HCT116 (cell line): ENCODE data around the gene GJD3. TPM values are rescaled to one million over a fixed set of nuclear protein-coding genes. Genes with fewer than 3 reads are reported as not detected.

Source experiments
- ATAC-seq: fragments of 200-7000 bp; cut with Tn5 transposase; 2 replicates; pipeline ENCODE4 v1.9.1; 2020; ENCODE audit warnings: mild to moderate bottlenecking, moderate library complexity
- BruUV-seq: library from RNA; stranded (reverse); fragments of 400-500 nt; replicated peaks from 2 replicates; lab custom pipeline; 2021; lab: Mats Ljungman, UMichigan
- CTCF ChIA-PET: fragments of 300-600 bp; sonication (Branson Sonifier 250); formaldehyde crosslinking; loops from one replicate; lab custom pipeline; 2021; ENCODE audit warnings: antibody characterized with exemption; lab: Charles Lee
- POLR2A ChIA-PET: fragments of 300-600, 350-600 bp; sonication (Branson Sonifier 250); formaldehyde crosslinking; loops from one replicate; lab custom pipeline; 2021; ENCODE audit warnings: antibody characterized with exemption; lab: Charles Lee
- RAD21 ChIA-PET, 2 experiments: fragments of 300-600 bp; sonication (Branson Sonifier 250); formaldehyde crosslinking; loops; one replicate each; lab custom pipeline; 2023; ENCODE audit warnings: low total read pairs in 2 of 2; ENCODE audit not compliant: uncharacterized antibody in 2 of 2, unreplicated experiment in 2 of 2, low non-redundant PET in 1 of 2; lab: Charles Lee
- DNase-seq: peaks from one replicate; pipeline ENCODE4 v3.0.0-alpha.2; 2010; ENCODE audit warnings: low read depth, low spot score
- H2AFZ ChIP-seq: fragments of 200-600 bp; shearing (Covaris generic), sonication (generic); 2 replicates; pipeline ENCODE4 v1.6.1; 2017; ENCODE audit warnings: low read depth, mixed run types, mixed read lengths, antibody characterized with exemption, low read length; ENCODE audit not compliant: poor library complexity, severe bottlenecking
- H3K27ac ChIP-seq: 2 replicates; pipeline ENCODE4 v1.5.1; 2012; ENCODE audit warnings: low read depth, low read length
- H3K27me3 ChIP-seq: fragments of 200-600 bp; sonication (generic); 2 replicates; pipeline ENCODE4 v1.6.1; 2016; ENCODE audit warnings: mixed run types, low read length, mixed read lengths; ENCODE audit not compliant: insufficient read depth
- H3K36me3 ChIP-seq, 2 experiments: fragments of 200-500 bp in 1 of 2; fragments of 200-600 bp in 1 of 2; sonication (Bioruptor generic) in 1 of 2; sonication (generic) in 1 of 2; 2 replicates each; pipeline versions ENCODE4 v1.5.1 to v1.6.1; 2014 to 2016; ENCODE audit warnings: low read length in 2 of 2, inconsistent platforms in 1 of 2, mixed read lengths in 1 of 2, mixed run types in 1 of 2; ENCODE audit not compliant: insufficient read depth in 2 of 2, control insufficient read depth in 1 of 2
- H3K4me1 ChIP-seq, 2 experiments: fragments of 200-600 bp in 1 of 2; sonication (generic) in 1 of 2; 2 replicates each; pipeline versions ENCODE4 v1.5.1 to v1.6.1; 2012 to 2017; ENCODE audit warnings: low read length in 2 of 2, inconsistent platforms in 1 of 2, mild to moderate bottlenecking in 1 of 2, mixed read lengths in 1 of 2, mixed run types in 1 of 2, moderate library complexity in 1 of 2; ENCODE audit not compliant: insufficient read depth in 2 of 2, control insufficient read depth in 1 of 2
- H3K4me2 ChIP-seq: fragments of 200-600 bp; sonication (generic); 2 replicates; pipeline ENCODE4 v1.6.1; 2017; ENCODE audit warnings: mixed run types, low read length, mixed read lengths
- H3K4me3 ChIP-seq, 2 experiments: fragments of 200-600 bp in 1 of 2; sonication (generic) in 1 of 2; replicated peaks in 1 of 2; 2 replicates each; pipeline ENCODE4 v1.5.1; 2011 to 2016; ENCODE audit warnings: low read length in 2 of 2, control low read depth in 1 of 2, low read depth in 1 of 2, mild to moderate bottlenecking in 1 of 2, mixed read lengths in 1 of 2, mixed run types in 1 of 2
- H3K79me2 ChIP-seq: fragments of 200-600 bp; sonication (generic); 2 replicates; pipeline ENCODE4 v1.6.1; 2017; ENCODE audit warnings: mild to moderate bottlenecking, mixed run types, low read length, moderate library complexity, mixed read lengths; ENCODE audit not compliant: insufficient read depth
- H3K9ac ChIP-seq: fragments of 200-600 bp; sonication (generic); 2 replicates; pipeline ENCODE4 v1.6.1; 2016; ENCODE audit warnings: low read length, mixed read lengths
- H3K9me2 ChIP-seq: fragments of 200-600 bp; sonication (generic), shearing (Covaris generic); 2 replicates; pipeline ENCODE4 v1.6.1; 2017; ENCODE audit warnings: mixed run types, mild to moderate bottlenecking, moderate library complexity; ENCODE audit not compliant: insufficient read depth
- H3K9me3 ChIP-seq, 2 experiments: fragments of 200-500 bp in 1 of 2; fragments of 200-600 bp in 1 of 2; sonication (Bioruptor generic) in 1 of 2; sonication (generic) in 1 of 2; 2 replicates each; pipeline ENCODE4 v1.6.1; 2014 to 2017; ENCODE audit warnings: low read length in 2 of 2, mixed read lengths in 2 of 2, inconsistent platforms in 1 of 2, low read depth in 1 of 2, mild to moderate bottlenecking in 1 of 2, mixed run types in 1 of 2, moderate library complexity in 1 of 2; ENCODE audit not compliant: control insufficient read depth in 1 of 2, insufficient read depth in 1 of 2
- H4K20me1 ChIP-seq: fragments of 200-600 bp; sonication (generic), shearing (Covaris generic); 2 replicates; pipeline ENCODE4 v1.6.1; 2017; ENCODE audit warnings: mixed run types, mild to moderate bottlenecking, moderate library complexity; ENCODE audit not compliant: insufficient read depth
- CBX3 ChIP-seq: IDR thresholded peaks from 2 replicates; pipeline ENCODE4 v1.6.1; 2012; ENCODE audit warnings: low read depth
- CEBPB ChIP-seq: IDR thresholded peaks from 2 replicates; pipeline ENCODE4 v1.6.1; 2012; ENCODE audit warnings: low read depth
- EGR1 ChIP-seq: IDR thresholded peaks from 2 replicates; pipeline ENCODE4 v1.6.1; 2012; ENCODE audit warnings: low read depth
- ELF1 ChIP-seq: IDR thresholded peaks from 2 replicates; pipeline ENCODE4 v1.6.1; 2012; ENCODE audit warnings: low read depth, borderline replicate concordance
- JUND ChIP-seq: IDR thresholded peaks from 2 replicates; pipeline ENCODE4 v1.6.1; 2012
- RAD21 ChIP-seq: IDR thresholded peaks from 2 replicates; pipeline ENCODE4 v1.6.1; 2012; ENCODE audit warnings: low read depth, mild to moderate bottlenecking
- SP1 ChIP-seq: IDR thresholded peaks from 2 replicates; pipeline ENCODE4 v1.6.1; 2012; ENCODE audit warnings: low read depth
- SRF ChIP-seq: IDR thresholded peaks from 2 replicates; pipeline ENCODE4 v1.6.1; 2012; ENCODE audit warnings: low read depth
- TCF7L2 ChIP-seq: IDR thresholded peaks from 2 replicates; pipeline ENCODE4 v1.7.0; 2011; ENCODE audit warnings: borderline replicate concordance, inconsistent platforms; ENCODE audit not compliant: insufficient read depth, insufficient read length; ENCODE audit errors: extremely low read depth
- YY1 ChIP-seq: IDR thresholded peaks from 2 replicates; pipeline ENCODE4 v1.6.1; 2011; ENCODE audit warnings: low read length, low read depth, moderate library complexity, mild to moderate bottlenecking; ENCODE audit not compliant: insufficient replicate concordance; ENCODE audit errors: extremely low read depth
- ZFX ChIP-seq: fragments of 450-650 bp; IDR thresholded peaks from 2 replicates; pipeline ENCODE4 v1.6.1; 2017
- ZNF274 ChIP-seq: fragments of 200-500 bp; sonication (Bioruptor generic); IDR thresholded peaks from 2 replicates; pipeline ENCODE4 v1.6.1; 2014; ENCODE audit warnings: mild to moderate bottlenecking, low read depth, low read length, inconsistent platforms
- intact Hi-C: fragments of 100-400 bp; cut with micrococcal nuclease; formaldehyde crosslinking; loops from 2 replicates; pipeline ENCODE4 v1.10.0; 2022
- total RNA-seq: library from RNA; stranded (reverse); gene quantifications from one replicate; pipeline ENCODE4 v1.2.1, GENCODE V29; 2021; ENCODE audit not compliant: unreplicated experiment
- TF ChIP-seq, protein P1 (sequence below), 3 experiments: fragments of 200-600 bp in 1 of 3; sonication (generic) in 1 of 3; IDR thresholded peaks in 2 of 3; conservative IDR thresholded peaks in 1 of 3; 2 replicates each; pipeline ENCODE4 v1.5.1; 2012 to 2017; ENCODE audit warnings: low read depth in 2 of 3, low read length in 2 of 3, antibody characterized with exemption in 1 of 3, borderline replicate concordance in 1 of 3, control low read depth in 1 of 3, mild to moderate bottlenecking in 1 of 3, mixed read lengths in 1 of 3, mixed run types in 1 of 3, moderate library complexity in 1 of 3; ENCODE audit not compliant: insufficient read depth in 1 of 3
- TF ChIP-seq, protein P2 (sequence below): IDR thresholded peaks from 2 replicates; pipeline ENCODE4 v1.6.1; 2012
- TF ChIP-seq, protein P3 (sequence below): IDR thresholded peaks from 2 replicates; pipeline ENCODE4 v1.6.1; 2012

GJD3 gene
- total RNA-seq, 1 experiment from 2014 or later = not detected

DNA sequence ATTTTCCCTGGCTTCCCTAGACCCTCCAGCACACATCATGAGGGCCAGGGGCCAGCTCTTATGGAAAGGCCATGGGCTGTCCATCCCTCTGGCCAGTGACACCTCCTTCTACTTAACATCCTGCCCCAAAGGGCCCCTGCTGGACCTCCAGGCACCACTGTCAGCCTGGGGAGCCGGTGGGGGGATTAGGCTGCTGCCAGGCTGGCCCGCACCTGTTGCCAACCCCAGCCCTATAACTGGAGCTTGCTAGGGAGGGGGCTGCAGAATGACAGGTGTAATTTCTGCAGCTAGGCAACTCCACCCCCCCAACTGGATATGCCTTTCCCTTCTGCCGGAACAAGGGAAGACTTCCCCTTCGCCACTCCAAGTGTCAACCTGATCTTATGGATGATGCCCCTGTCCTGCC, 43.0 kb downstream of the GJD3 start:
- peaks cover 45 to 68% of the 10 kb centered on the region in 2 experiments for H3K4me1 ChIP-seq
- no peaks in the 10 kb centered on the region for H4K20me1 ChIP-seq
- peaks cover 82% of the 10 kb centered on the region for H3K79me2 ChIP-seq
- H3K9me3 ChIP-seq = no peaks in the 10 kb centered on the region
- H3K27me3 ChIP-seq = no peaks in the 10 kb centered on the region
- no TSS peak for BruUV-seq
- CTCF ChIA-PET = no interaction called here
- no peaks in the 10 kb centered on the region for H3K9me2 ChIP-seq
- H3K27ac ChIP-seq = peak overlapping the region; percentile 60; the same call in 1 of the 2 replicates
- no peak overlapping the region for H2AFZ ChIP-seq
- H3K4me2 ChIP-seq = peak overlapping the region; percentile 95
- TF ChIP-seq ZNF274 (no peak), SRF (no peak)
- TF ChIP-seq, all 23 proteins: peak for 0
- ATAC-seq (no peak), DNase-seq (no peak)
- peak overlapping the region; percentile 46 to 56 for H3K4me3 ChIP-seq
- intact Hi-C loops = no loop called here
- H3K9ac ChIP-seq = peak overlapping the region; percentile 66
- ChIA-PET POLR2A (no interaction called here), RAD21 (no interaction called here)
- no peaks in the 10 kb centered on the region for H3K36me3 ChIP-seq

DNA sequence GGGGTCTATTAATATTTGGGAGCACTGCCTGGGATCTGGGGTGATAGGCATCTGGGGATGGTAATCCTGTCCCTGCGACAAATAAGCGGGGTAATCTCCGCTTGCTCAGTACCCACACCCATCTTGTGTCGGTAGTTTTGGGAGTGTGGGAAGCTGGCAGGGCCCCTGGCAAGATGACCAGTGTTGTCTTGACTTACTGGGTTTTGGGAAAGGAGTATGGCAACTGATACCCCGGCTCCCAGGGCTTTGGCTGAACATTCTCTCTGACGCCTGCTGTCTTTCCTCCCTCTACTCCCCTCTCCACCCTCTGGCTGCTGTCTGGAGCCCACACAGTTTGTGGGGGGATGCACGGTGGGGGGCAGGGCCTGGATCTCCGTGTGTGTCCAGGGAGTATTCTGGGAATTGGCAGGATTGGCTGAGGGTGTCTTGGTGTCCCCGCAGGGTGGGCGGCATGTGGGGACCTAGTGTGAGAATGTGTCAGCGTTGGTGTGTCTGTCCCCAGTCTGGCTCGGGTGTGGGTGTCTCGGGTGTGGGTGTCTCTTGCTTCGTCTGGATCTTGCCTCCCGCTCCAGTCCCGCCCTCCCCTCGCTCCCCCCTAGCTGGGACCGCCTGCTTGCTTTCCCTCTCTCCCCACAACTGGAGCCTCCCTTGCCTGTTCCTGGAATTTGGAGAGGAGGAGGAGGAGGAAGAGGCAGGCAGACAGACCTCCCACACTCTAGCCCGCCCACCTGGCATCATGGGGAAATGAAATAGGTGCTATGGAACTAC, 43.6 kb downstream of the GJD3 start:
- no peaks in the 10 kb centered on the region for H3K9me2 ChIP-seq
- ChIA-PET RAD21 (no interaction called here), CTCF (no interaction called here), POLR2A (no interaction called here)
- TF ChIP-seq, protein P1, sequence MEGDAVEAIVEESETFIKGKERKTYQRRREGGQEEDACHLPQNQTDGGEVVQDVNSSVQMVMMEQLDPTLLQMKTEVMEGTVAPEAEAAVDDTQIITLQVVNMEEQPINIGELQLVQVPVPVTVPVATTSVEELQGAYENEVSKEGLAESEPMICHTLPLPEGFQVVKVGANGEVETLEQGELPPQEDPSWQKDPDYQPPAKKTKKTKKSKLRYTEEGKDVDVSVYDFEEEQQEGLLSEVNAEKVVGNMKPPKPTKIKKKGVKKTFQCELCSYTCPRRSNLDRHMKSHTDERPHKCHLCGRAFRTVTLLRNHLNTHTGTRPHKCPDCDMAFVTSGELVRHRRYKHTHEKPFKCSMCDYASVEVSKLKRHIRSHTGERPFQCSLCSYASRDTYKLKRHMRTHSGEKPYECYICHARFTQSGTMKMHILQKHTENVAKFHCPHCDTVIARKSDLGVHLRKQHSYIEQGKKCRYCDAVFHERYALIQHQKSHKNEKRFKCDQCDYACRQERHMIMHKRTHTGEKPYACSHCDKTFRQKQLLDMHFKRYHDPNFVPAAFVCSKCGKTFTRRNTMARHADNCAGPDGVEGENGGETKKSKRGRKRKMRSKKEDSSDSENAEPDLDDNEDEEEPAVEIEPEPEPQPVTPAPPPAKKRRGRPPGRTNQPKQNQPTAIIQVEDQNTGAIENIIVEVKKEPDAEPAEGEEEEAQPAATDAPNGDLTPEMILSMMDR (IDR thresholded peaks at IDR 0.05 in 2 of 3, conservative IDR thresholded peaks at IDR 0.05 in 1 of 3; ENCODE audit: borderline replicate concordance in 1 of 3, insufficient read depth in 1 of 3, low read depth in 2 of 3, low read length in 2 of 3) = no peak
- TF ChIP-seq ZFX (no peak), SRF (no peak), RAD21 (no peak), ZNF274 (no peak), EGR1 (no peak), YY1 (no peak), TCF7L2 (no peak), CBX3 (no peak), SP1 (no peak), JUND (no peak), CEBPB (no peak), ELF1 (no peak)
- TF ChIP-seq, protein P2, sequence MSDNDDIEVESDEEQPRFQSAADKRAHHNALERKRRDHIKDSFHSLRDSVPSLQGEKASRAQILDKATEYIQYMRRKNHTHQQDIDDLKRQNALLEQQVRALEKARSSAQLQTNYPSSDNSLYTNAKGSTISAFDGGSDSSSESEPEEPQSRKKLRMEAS = no peak
- TF ChIP-seq, protein P3, sequence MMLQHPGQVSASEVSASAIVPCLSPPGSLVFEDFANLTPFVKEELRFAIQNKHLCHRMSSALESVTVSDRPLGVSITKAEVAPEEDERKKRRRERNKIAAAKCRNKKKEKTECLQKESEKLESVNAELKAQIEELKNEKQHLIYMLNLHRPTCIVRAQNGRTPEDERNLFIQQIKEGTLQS = no peak
- no peaks in the 10 kb centered on the region for H3K9me3 ChIP-seq
- H3K79me2 ChIP-seq = peaks cover 76% of the 10 kb centered on the region
- H4K20me1 ChIP-seq = no peaks in the 10 kb centered on the region
- no peaks in the 10 kb centered on the region for H3K36me3 ChIP-seq
- BruUV-seq = no TSS peak
- peaks cover 51 to 74% of the 10 kb centered on the region in 2 experiments for H3K4me1 ChIP-seq
- no peak for DNase-seq
- H3K9ac ChIP-seq = peak overlapping the region; percentile 99
- intact Hi-C loops = no loop called here
- peak overlapping the region; percentile 95 for H3K4me2 ChIP-seq
- no peak for ATAC-seq
- H3K4me3 ChIP-seq = peak overlapping the region in 1 of 2 experiments; percentile 56; a peak in 2 of 4 replicates
- no peak overlapping the region for H2AFZ ChIP-seq
- no peaks in the 10 kb centered on the region for H3K27me3 ChIP-seq
- H3K27ac ChIP-seq = peak overlapping the region; percentile 18; the same call in 1 of the 2 replicates
